GM12878 (cell line): Measurements from ENCODE around the gene PLSCR1. TPM values are rescaled to one million over a fixed set of nuclear protein-coding genes. Genes with fewer than 3 reads are reported as not detected.

Source experiments
- ATAC-seq: fragments of 200-7000 bp; cut with Tn5 transposase; 3 replicates; pipeline ENCODE4 v1.9.1; 2020; ENCODE audit warnings: mild to moderate bottlenecking, moderate library complexity
- BruUV-seq: library from RNA; stranded (reverse); fragments of 400-500 nt; replicated peaks from 2 replicates; lab custom pipeline; 2021; lab: Mats Ljungman, UMichigan
- CTCF ChIA-PET: fragments of 300-600 bp; sonication (Branson Sonifier 250); formaldehyde crosslinking; extraction: SDS; loops from one replicate; lab custom pipeline; 2021; ENCODE audit warnings: inconsistent platforms; lab: Yijun Ruan, JAX
- POLR2A ChIA-PET: fragments of 350-600 bp; formaldehyde crosslinking; extraction: SDS; loops from one replicate; lab custom pipeline; 2021; ENCODE audit warnings: inconsistent platforms; lab: Charles Lee
- RAD21 ChIA-PET: fragments of 300-600 bp; sonication (Branson Sonifier 250); formaldehyde crosslinking; loops from one replicate; lab custom pipeline; 2023; ENCODE audit warnings: antibody characterized with exemption; ENCODE audit not compliant: unreplicated experiment; lab: Charles Lee
- SMC1A ChIA-PET: fragments of 300-600 bp; sonication (Branson Sonifier 250); formaldehyde crosslinking; loops from one replicate; lab custom pipeline; 2023; ENCODE audit not compliant: unreplicated experiment, uncharacterized antibody; lab: Charles Lee
- DNase-seq: peaks from one replicate; pipeline ENCODE4 v3.0.0-alpha.2; 2011; ENCODE audit warnings: low read depth, low spot score
- FAIRE-seq: peaks from 3 replicates; lab custom pipeline; 2011; peaks lifted over from hg19 to GRCh38; lab: Jason Lieb, UNC
- H2AFZ ChIP-seq: 2 replicates; pipeline ENCODE4 v1.6.0; 2011; ENCODE audit warnings: low read depth, low read length, control low read depth; ENCODE audit not compliant: control insufficient read depth
- H3K27ac ChIP-seq: 2 replicates; pipeline ENCODE4 v1.5.1; 2011; ENCODE audit warnings: control low read depth; ENCODE audit not compliant: control insufficient read depth, insufficient read depth
- H3K27me3 ChIP-seq, 2 experiments: replicated peaks in 1 of 2; 2 replicates each; pipeline versions ENCODE4 v1.6.0 to v1.6.1; 2011; ENCODE audit warnings: low read length in 1 of 2; ENCODE audit not compliant: control insufficient read depth in 2 of 2, insufficient read depth in 2 of 2
- H3K36me3 ChIP-seq, 2 experiments: 2 replicates each; pipeline ENCODE4 v1.5.1; 2011; ENCODE audit warnings: low read length in 1 of 2; ENCODE audit not compliant: control insufficient read depth in 2 of 2, insufficient read depth in 2 of 2
- H3K4me1 ChIP-seq: 2 replicates; pipeline ENCODE4 v1.6.1; 2011; ENCODE audit warnings: mild to moderate bottlenecking, low read length, moderate library complexity, mixed read lengths; ENCODE audit not compliant: control insufficient read depth, insufficient read depth
- H3K4me2 ChIP-seq: 2 replicates; pipeline ENCODE4 v1.6.0; 2011; ENCODE audit warnings: control low read depth; ENCODE audit not compliant: control insufficient read depth, insufficient read depth
- H3K4me3 ChIP-seq: fragments of 200-600 bp; sonication (generic); 2 replicates; pipeline ENCODE4 v1.5.1; 2016
- H3K79me2 ChIP-seq: 2 replicates; pipeline ENCODE4 v1.6.0; 2011; ENCODE audit warnings: low read length; ENCODE audit not compliant: control insufficient read depth, insufficient read depth
- H3K9ac ChIP-seq: 2 replicates; pipeline ENCODE4 v1.8.0; 2011; ENCODE audit warnings: low read length, control low read depth, mixed read lengths; ENCODE audit not compliant: control insufficient read depth, insufficient read depth
- H3K9me3 ChIP-seq: replicated peaks from 3 replicates; pipeline ENCODE4 v1.5.1; 2011; ENCODE audit warnings: mild to moderate bottlenecking, low read length; ENCODE audit not compliant: control insufficient read depth, insufficient read depth
- H4K20me1 ChIP-seq: 2 replicates; pipeline ENCODE4 v1.6.0; 2011; ENCODE audit not compliant: control insufficient read depth, insufficient read depth
- ATF2 ChIP-seq: IDR thresholded peaks from 2 replicates; pipeline ENCODE4 v1.6.1; 2012; ENCODE audit warnings: low read length, inconsistent platforms
- ATF7 ChIP-seq: fragments of 450-650 bp; IDR thresholded peaks from 2 replicates; pipeline ENCODE4 v1.6.1; 2016; ENCODE audit warnings: low read depth, mild to moderate bottlenecking
- CBX3 ChIP-seq: fragments of 200-600 bp; sonication (generic); IDR thresholded peaks from 2 replicates; pipeline ENCODE4 v1.6.1; 2016; ENCODE audit warnings: low read depth, borderline replicate concordance
- CEBPB ChIP-seq, 2 experiments: fragments of 150-350 bp in 1 of 2; IDR thresholded peaks; 2 replicates each; pipeline ENCODE4 v1.6.1; 2012 to 2014; ENCODE audit warnings: low read depth in 2 of 2, low read length in 2 of 2, borderline replicate concordance in 1 of 2, inconsistent platforms in 1 of 2
- CHD2 ChIP-seq: IDR thresholded peaks from 2 replicates; pipeline ENCODE4 v1.6.1; 2011; ENCODE audit warnings: low read depth, low read length, improper control_type of control experiment, borderline replicate concordance
- FOS ChIP-seq: IDR thresholded peaks from 3 replicates; pipeline ENCODE4 v1.6.1; 2011; ENCODE audit warnings: borderline replicate concordance; ENCODE audit not compliant: insufficient read length; ENCODE audit errors: extremely low read depth
- IKZF2 ChIP-seq, 2 experiments: fragments of 450-650 bp; IDR thresholded peaks; 2 replicates each; pipeline ENCODE4 v1.6.1; 2017; ENCODE audit warnings: mild to moderate bottlenecking in 2 of 2, moderate library complexity in 2 of 2
- MAX ChIP-seq: IDR thresholded peaks from 2 replicates; pipeline ENCODE4 v1.6.1; 2012; ENCODE audit warnings: low read depth, low read length, improper control_type of control experiment
- NFXL1 ChIP-seq: fragments of 450-650 bp; IDR thresholded peaks from 2 replicates; pipeline ENCODE4 v1.6.1; 2017; ENCODE audit warnings: antibody characterized with exemption, mild to moderate bottlenecking, borderline replicate concordance
- NFYB ChIP-seq: IDR thresholded peaks from 2 replicates; pipeline ENCODE4 v1.6.1; 2011; ENCODE audit warnings: low read depth, mild to moderate bottlenecking, low read length, improper control_type of control experiment, moderate library complexity; ENCODE audit not compliant: insufficient read depth
- RBBP5 ChIP-seq: fragments of 200-600 bp; sonication (generic); conservative IDR thresholded peaks from 2 replicates; pipeline ENCODE4 v1.6.1; 2016
- RCOR1 ChIP-seq: conservative IDR thresholded peaks from 2 replicates; pipeline ENCODE4 v1.6.1; 2012; ENCODE audit warnings: low read depth, low read length, improper control_type of control experiment
- RELA ChIP-seq: fragments of 450-650 bp; IDR thresholded peaks from 2 replicates; pipeline ENCODE4 v1.8.0; 2014; ENCODE audit warnings: borderline replicate concordance; ENCODE audit not compliant: partially characterized antibody
- REST ChIP-seq: IDR thresholded peaks from 2 replicates; pipeline ENCODE4 v1.6.1; 2012; ENCODE audit warnings: mild to moderate bottlenecking, low read depth, low read length
- SMC3 ChIP-seq: IDR thresholded peaks from 2 replicates; pipeline ENCODE4 v1.6.1; 2011; ENCODE audit warnings: low read length, improper control_type of control experiment, borderline replicate concordance
- TCF12 ChIP-seq: IDR thresholded peaks from 2 replicates; pipeline ENCODE4 v1.6.1; 2011; ENCODE audit warnings: low read depth, mild to moderate bottlenecking, low read length
- ZNF207 ChIP-seq: fragments of 450-650 bp; IDR thresholded peaks from 2 replicates; pipeline ENCODE4 v1.6.1; 2014; ENCODE audit warnings: antibody characterized with exemption, mild to moderate bottlenecking, borderline replicate concordance
- WGBS: methylation state at CpG from one replicate; pipeline ENCODE4 v1.1.6; 2016; ENCODE audit warnings: low lambda C conversion rate; ENCODE audit not compliant: insufficient replicate concordance, insufficient coverage; ENCODE audit errors: missing lambda C conversion rate; 5-methylcytosine and 5-hydroxymethylcytosine counted together
- in situ Hi-C: fragments of 300-500 bp; cut with MboI; formaldehyde crosslinking; loops from 9 replicates; pipeline ENCODE4 v1.14.3; 2018; ENCODE audit warnings: mixed read lengths
- intact Hi-C: fragments of 100-400 bp; cut with micrococcal nuclease; formaldehyde crosslinking; loops from one replicate; pipeline ENCODE4 v1.14.2; 2022; ENCODE audit not compliant: unreplicated experiment
- polyA plus RNA-seq, 11 experiments: library from polyadenylated mRNA; depleted of rRNA in 4 of 11; unstranded in 6 of 11; stranded (reverse) in 5 of 11; fragments of >200 nt; fragmentation: Nextera tagmentation in 4 of 11; fragmentation: Illumina TruSeq in 1 of 11; extraction: Ambion mirVana in 4 of 11; extraction: Trizol in 1 of 11; gene quantifications; 1 replicate in 1 of 11; 2 replicates in 10 of 11; pipeline versions ENCODE4 v1.2.1 to v1.2.3, GENCODE V29; 2011 to 2016; ENCODE audit warnings: inconsistent platforms in 2 of 11, missing spikeins in 2 of 11, low read depth in 1 of 11
- total RNA-seq, 4 experiments: library from RNA; depleted of rRNA in 3 of 4; stranded (reverse); fragments of >200 nt in 3 of 4; fragmentation: Illumina TruSeq in 1 of 4; extraction: Trizol in 1 of 4; gene quantifications; 2 replicates each; pipeline versions ENCODE4 v1.2.1 to v1.2.3, GENCODE V29; 2013 to 2021

PLSCR1 gene
- total and polyA plus RNA-seq, 10 of the 15 experiments (the other 5 are each of a cell fraction or from before 2014, with no cell fraction given), result 35.4 to 77.8 (median 41.1) TPM

- 22% methylated on average over 5 of the region's 5 CpGs for WGBS
- BruUV-seq, result no TSS peak
- Histone ChIP-seq H3K9me3 (no peaks in the 10 kb centered on the region), H3K36me3 (no peaks in the 10 kb centered on the region), H4K20me1 (no peaks in the 10 kb centered on the region), H3K4me3 (no peak overlapping the region), H3K4me1 (peaks cover 9% of the 10 kb centered on the region; the same call in 1 of the 2 replicates), H3K27ac (no peak overlapping the region), H3K9ac (no peak overlapping the region), H3K27me3 (no peaks in the 10 kb centered on the region), H3K79me2 (no peaks in the 10 kb centered on the region), H3K4me2 (no peak overlapping the region), H2AFZ (no peak overlapping the region)
- ATAC-seq (peak; percentile 89), FAIRE-seq (peak; percentile 75), DNase-seq (no peak)
- ChIA-PET CTCF (interaction anchor here (0.6 kb wide), 1 partner anchor 313 kb away, joined by 3 read pairs; no protein-coding TSS in a partner anchor), POLR2A (no interaction called here), SMC1A (interaction anchor here (0.6 to 0.9 kb wide), 3 partner anchors 103 to 361 kb away, joined by 3 to 4 read pairs (median 4); no protein-coding TSS in a partner anchor), RAD21 (interaction anchor here (0.6 to 1.1 kb wide), 3 partner anchors 40 to 485 kb away, joined by 3 read pairs; no protein-coding TSS in a partner anchor)
- in situ Hi-C loops, result no loop called here
- intact Hi-C loops, result no loop called here
- TF ChIP-seq ZNF207 (no peak), FOS (no peak), CEBPB (IDR thresholded peaks at IDR 0.05; ENCODE audit: borderline replicate concordance in 1 of 2, low read depth in 2 of 2, low read length in 2 of 2) (no peak), IKZF2 (IDR thresholded peaks at IDR 0.05) (no peak), NFYB (no peak), RCOR1 (no peak), ATF7 (no peak), NFXL1 (no peak), REST (no peak), ATF2 (0 out of 2 replicates have a peak, but pooled peaks have one; percentile 24), CHD2 (no peak), MAX (no peak), CBX3 (no peak), SMC3 (no peak), RELA (no peak), RBBP5 (no peak), TCF12 (no peak)
Measured at GRCh38 chr3:146550743-146551510, 6.5 kb upstream of the PLSCR1 start.
